K562 (cell line): ENCODE data around the gene PLEKHM3. TPM values are rescaled to one million over a fixed set of nuclear protein-coding genes. Genes with fewer than 3 reads are reported as not detected.

Experiments
- ATAC-seq: fragments of 200-7000 bp; cut with Tn5 transposase; 3 replicates; pipeline ENCODE4 v1.9.1; 2020; ENCODE audit warnings: moderate library complexity
- BruUV-seq: library from RNA; stranded (reverse); fragments of 400-500 nt; replicated peaks from 2 replicates; lab custom pipeline; 2021; lab: Mats Ljungman, UMichigan
- CTCF ChIA-PET: fragments of 300-600 bp; formaldehyde crosslinking; extraction: SDS; loops from one replicate; lab custom pipeline; 2021; ENCODE audit warnings: low intra/inter-chr PET ratio; lab: Yijun Ruan, JAX
- POLR2A ChIA-PET: fragments of 300-600, 350-650 bp; sonication (Branson Sonifier 250); formaldehyde crosslinking; extraction: SDS; loops from one replicate; lab custom pipeline; 2021; ENCODE audit warnings: antibody characterized with exemption, inconsistent platforms; lab: Yijun Ruan, JAX
- DNase-seq, 4 experiments: peaks; one replicate each; pipeline versions ENCODE4 v3.0.0 to v3.0.0-alpha.2; 2011 to 2018; ENCODE audit warnings: low spot score in 3 of 4, mixed read lengths in 3 of 4; ENCODE audit errors: extremely low read depth in 1 of 4
- FAIRE-seq: peaks from 2 replicates; lab custom pipeline; 2011; peaks lifted over from hg19 to GRCh38; lab: Jason Lieb, UNC
- H2AFZ ChIP-seq: 2 replicates; pipeline ENCODE4 v1.6.0; 2011; ENCODE audit warnings: low read depth, low read length, control low read depth, inconsistent platforms
- H3K27ac ChIP-seq: fragments of 200-600 bp; 3 replicates; pipeline ENCODE4 v1.8.0; 2011; ENCODE audit warnings: low read depth, mild to moderate bottlenecking, control low read depth, inconsistent platforms, low read length, moderate library complexity, mixed read lengths; ENCODE audit errors: extremely low read depth
- H3K27me3 ChIP-seq, 2 experiments: fragments of 300-600 bp in 1 of 2; 2 replicates in 1 of 2; 3 replicates in 1 of 2; pipeline versions ENCODE4 v1.6.0 to v1.8.0; 2011; ENCODE audit warnings: inconsistent platforms in 2 of 2, low read length in 2 of 2, mild to moderate bottlenecking in 1 of 2, mixed read lengths in 1 of 2, moderate library complexity in 1 of 2; ENCODE audit not compliant: control insufficient read depth in 2 of 2, insufficient read depth in 2 of 2
- H3K36me3 ChIP-seq: fragments of 300-600 bp; 3 replicates; pipeline ENCODE4 v1.8.0; 2011; ENCODE audit warnings: mild to moderate bottlenecking, low read length, inconsistent platforms; ENCODE audit not compliant: control insufficient read depth, insufficient read depth
- H3K4me1 ChIP-seq, 2 experiments: fragments of 200-600 bp in 1 of 2; replicated peaks in 1 of 2; 2 replicates in 1 of 2; 3 replicates in 1 of 2; pipeline versions ENCODE4 v1.5.1 to v1.8.0; 2011; ENCODE audit warnings: inconsistent platforms in 2 of 2, low read length in 2 of 2, mild to moderate bottlenecking in 1 of 2, mixed read lengths in 1 of 2, moderate library complexity in 1 of 2; ENCODE audit not compliant: control insufficient read depth in 2 of 2, insufficient read depth in 2 of 2
- H3K4me2 ChIP-seq: 2 replicates; pipeline ENCODE4 v1.6.1; 2011; ENCODE audit warnings: low read length, control low read depth, inconsistent platforms, mixed read lengths; ENCODE audit not compliant: insufficient read depth
- H3K4me3 ChIP-seq: fragments of 200-600 bp; sonication (generic), shearing (Covaris generic); 2 replicates; pipeline ENCODE4 v1.5.1; 2016; ENCODE audit warnings: control low read depth, inconsistent platforms
- H3K79me2 ChIP-seq: fragments of 200-600 bp; 3 replicates; pipeline ENCODE4 v1.8.0; 2011; ENCODE audit warnings: low read length, inconsistent platforms; ENCODE audit not compliant: control insufficient read depth, insufficient read depth
- H3K9ac ChIP-seq, 2 experiments: 2 replicates each; pipeline versions ENCODE4 v1.6.0 to v1.6.1; 2011; ENCODE audit warnings: low read depth in 2 of 2, low read length in 2 of 2, control low read depth in 1 of 2, inconsistent platforms in 1 of 2, mild to moderate bottlenecking in 1 of 2, mixed read lengths in 1 of 2; ENCODE audit not compliant: insufficient read depth in 1 of 2
- H3K9me1 ChIP-seq: one replicate; pipeline ENCODE4 v1.6.0; 2011; ENCODE audit warnings: inconsistent platforms, mild to moderate bottlenecking, low read length, moderate library complexity; ENCODE audit not compliant: control insufficient read depth, insufficient read depth
- H3K9me3 ChIP-seq: replicated peaks from 2 replicates; pipeline ENCODE4 v1.5.1; 2011; ENCODE audit warnings: low read depth, low read length, inconsistent platforms; ENCODE audit not compliant: control insufficient read depth, insufficient read depth
- H4K20me1 ChIP-seq: replicated peaks from 2 replicates; pipeline ENCODE4 v1.6.1; 2011; ENCODE audit warnings: low read length, inconsistent platforms, mixed read lengths; ENCODE audit not compliant: control insufficient read depth, insufficient read depth
- GABPA ChIP-seq: fragments of 200-800 bp; sonication (Bioruptor generic); conservative IDR thresholded peaks from 2 replicates; pipeline ENCODE4 v1.6.1; 2016; ENCODE audit warnings: low read depth, missing genetic modification characterization, missing compliant biosample characterization
- KLF10 ChIP-seq: fragments of 250-450 bp; sonication (Bioruptor Pico); IDR thresholded peaks from 2 replicates; pipeline ENCODE4 v1.6.1; 2021; ENCODE audit warnings: matching md5 sums
- THRAP3 ChIP-seq: fragments of 450-650 bp; IDR thresholded peaks from 2 replicates; pipeline ENCODE4 v1.6.1; 2016; ENCODE audit warnings: mild to moderate bottlenecking, inconsistent platforms, borderline replicate concordance
- ZNF561 ChIP-seq: fragments of 450-650 bp; formaldehyde crosslinking; conservative IDR thresholded peaks from 2 replicates; pipeline ENCODE4 v1.4.0; 2020; ENCODE audit warnings: mild to moderate bottlenecking, moderate library complexity
- ZNF79 ChIP-seq: fragments of 250-450 bp; sonication (Bioruptor Pico); IDR thresholded peaks from 2 replicates; pipeline ENCODE4 v1.4.0; 2020; ENCODE audit warnings: low read depth, mild to moderate bottlenecking, moderate library complexity
- ZNF830 ChIP-seq: fragments of 250-450 bp; sonication (Bioruptor Pico); IDR thresholded peaks from 2 replicates; pipeline ENCODE4 v1.5.0; 2021; ENCODE audit warnings: mild to moderate bottlenecking
- WGBS: fragments of 100-300 bp; shearing (Covaris generic); methylation state at CpG from one replicate; pipeline ENCODE4 v1.1.6; 2016; ENCODE audit warnings: low coverage, mixed read lengths; ENCODE audit not compliant: insufficient coverage; ENCODE audit errors: missing lambda C conversion rate; 5-methylcytosine and 5-hydroxymethylcytosine counted together
- in situ Hi-C: fragments of 300-500 bp; cut with MboI; formaldehyde crosslinking; loops from 4 replicates; pipeline ENCODE4 v1.15.0; 2018; ENCODE audit warnings: inconsistent platforms, mixed read lengths
- intact Hi-C: fragments of 100-400 bp; cut with micrococcal nuclease; formaldehyde crosslinking; loops from 2 replicates; pipeline ENCODE4 v1.14.2; 2022
- polyA plus RNA-seq, 8 experiments: library from polyadenylated mRNA; depleted of rRNA in 4 of 8; stranded (reverse) in 5 of 8; unstranded in 3 of 8; fragments of >200 nt; fragmentation: Nextera tagmentation in 2 of 8; fragmentation: Illumina TruSeq in 1 of 8; extraction: Ambion mirVana in 2 of 8; extraction: Trizol in 1 of 8; gene quantifications; 2 replicates each; pipeline versions ENCODE4 v1.2.1 to v1.2.3, GENCODE V29; 2011 to 2014; ENCODE audit warnings: inconsistent platforms in 1 of 8, missing spikeins in 1 of 8
- total RNA-seq, 7 experiments: library from RNA; depleted of rRNA in 6 of 7; stranded (reverse); fragments of >200 nt in 6 of 7; fragmentation: Illumina TruSeq in 2 of 7; extraction: Trizol in 2 of 7; gene quantifications; 2 replicates each; pipeline versions ENCODE4 v1.2.1 to v1.2.3, GENCODE V29; 2011 to 2021; ENCODE audit warnings: low replicate concordance in 1 of 7
- TF ChIP-seq, protein P1 (sequence below), 2 experiments: IDR thresholded peaks; 2 replicates each; pipeline ENCODE4 v1.6.1; 2012; ENCODE audit warnings: improper control_type of control experiment in 2 of 2, low read depth in 2 of 2, low read length in 2 of 2, borderline replicate concordance in 1 of 2
- TF ChIP-seq, protein P2 (sequence below): fragments of 250-450 bp; sonication (Bioruptor Pico); IDR thresholded peaks from 2 replicates; pipeline ENCODE4 v1.4.0; 2020; ENCODE audit warnings: mild to moderate bottlenecking, moderate library complexity, borderline replicate concordance
- TF ChIP-seq, protein P3 (sequence below): fragments of 250-450 bp; sonication (Bioruptor Pico); IDR thresholded peaks from 2 replicates; pipeline ENCODE4 v1.8.0; 2022; ENCODE audit warnings: moderate library complexity, mild to moderate bottlenecking, inconsistent platforms

The PLEKHM3 gene
- total and polyA plus RNA-seq, 9 of the 15 experiments (the other 6 are each of a cell fraction or from before 2014, with no cell fraction given): 0.24 to 1.6 (median 1.0) TPM

DNA sequence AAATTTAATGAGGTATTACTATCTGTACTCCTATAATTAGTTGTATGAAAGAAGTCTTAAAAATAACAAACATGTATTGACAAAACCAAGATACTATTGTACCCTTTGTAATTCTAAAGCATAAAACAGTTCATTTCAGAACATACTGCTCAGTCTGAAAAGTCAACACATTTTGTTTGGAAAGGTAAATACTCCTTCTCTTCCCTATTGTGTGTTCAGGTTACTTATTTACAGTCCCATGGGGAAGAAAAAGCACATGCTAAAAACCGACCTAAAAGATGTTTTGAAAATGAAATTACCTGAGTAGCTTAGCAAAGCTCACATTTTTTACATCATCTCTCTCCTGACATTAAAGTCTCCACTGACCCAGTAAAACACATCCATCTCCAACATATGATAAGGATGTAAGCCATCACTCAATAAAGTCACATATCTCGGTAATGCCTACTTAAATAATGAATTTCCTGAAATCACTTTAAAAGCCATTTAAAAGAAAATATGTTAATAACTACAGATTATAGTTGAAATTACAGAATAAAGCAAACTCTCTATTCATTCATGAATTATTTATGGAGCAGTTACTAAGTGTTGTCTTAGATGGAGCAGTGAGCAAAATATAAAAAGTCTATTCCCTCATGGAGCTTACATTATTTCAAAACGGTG, 180.0 kb downstream of the PLEKHM3 start:
- H3K4me2 ChIP-seq: no peak overlapping the region

More for the DNA sequence above, 180.0 kb downstream of the PLEKHM3 start:
- in situ Hi-C loops: no loop called here
- Histone ChIP-seq H4K20me1 (no peaks in the 10 kb centered on the region), H3K27ac (no peak overlapping the region), H3K79me2 (no peaks in the 10 kb centered on the region), H3K4me1 (no peaks in the 10 kb centered on the region; a peak in 1 of 5 replicates), H3K36me3 (no peaks in the 10 kb centered on the region), H2AFZ (no peak overlapping the region), H3K9me3 (no peaks in the 10 kb centered on the region), H3K9me1 (no peaks in the 10 kb centered on the region), H3K27me3 (no peaks in the 10 kb centered on the region), H3K9ac (no peak overlapping the region), H3K4me3 (no peak overlapping the region)
- CTCF ChIA-PET: no interaction called here
- ATAC-seq (no peak), DNase-seq (no peak), FAIRE-seq (no peak)
- intact Hi-C loops: no loop called here
- TF ChIP-seq, protein P1, sequence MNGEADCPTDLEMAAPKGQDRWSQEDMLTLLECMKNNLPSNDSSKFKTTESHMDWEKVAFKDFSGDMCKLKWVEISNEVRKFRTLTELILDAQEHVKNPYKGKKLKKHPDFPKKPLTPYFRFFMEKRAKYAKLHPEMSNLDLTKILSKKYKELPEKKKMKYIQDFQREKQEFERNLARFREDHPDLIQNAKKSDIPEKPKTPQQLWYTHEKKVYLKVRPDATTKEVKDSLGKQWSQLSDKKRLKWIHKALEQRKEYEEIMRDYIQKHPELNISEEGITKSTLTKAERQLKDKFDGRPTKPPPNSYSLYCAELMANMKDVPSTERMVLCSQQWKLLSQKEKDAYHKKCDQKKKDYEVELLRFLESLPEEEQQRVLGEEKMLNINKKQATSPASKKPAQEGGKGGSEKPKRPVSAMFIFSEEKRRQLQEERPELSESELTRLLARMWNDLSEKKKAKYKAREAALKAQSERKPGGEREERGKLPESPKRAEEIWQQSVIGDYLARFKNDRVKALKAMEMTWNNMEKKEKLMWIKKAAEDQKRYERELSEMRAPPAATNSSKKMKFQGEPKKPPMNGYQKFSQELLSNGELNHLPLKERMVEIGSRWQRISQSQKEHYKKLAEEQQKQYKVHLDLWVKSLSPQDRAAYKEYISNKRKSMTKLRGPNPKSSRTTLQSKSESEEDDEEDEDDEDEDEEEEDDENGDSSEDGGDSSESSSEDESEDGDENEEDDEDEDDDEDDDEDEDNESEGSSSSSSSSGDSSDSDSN (IDR thresholded peaks at IDR 0.05; ENCODE audit: borderline replicate concordance in 1 of 2, low read depth in 2 of 2, low read length in 2 of 2): no peak
- TF ChIP-seq THRAP3 (no peak), ZNF79 (CRISPR knock-in tag) (no peak), ZNF561 (CRISPR knock-in tag) (no peak), ZNF830 (CRISPR knock-in tag) (no peak), KLF10 (CRISPR knock-in tag) (no peak), GABPA (tag) (no peak)
- TF ChIP-seq, protein P2, sequence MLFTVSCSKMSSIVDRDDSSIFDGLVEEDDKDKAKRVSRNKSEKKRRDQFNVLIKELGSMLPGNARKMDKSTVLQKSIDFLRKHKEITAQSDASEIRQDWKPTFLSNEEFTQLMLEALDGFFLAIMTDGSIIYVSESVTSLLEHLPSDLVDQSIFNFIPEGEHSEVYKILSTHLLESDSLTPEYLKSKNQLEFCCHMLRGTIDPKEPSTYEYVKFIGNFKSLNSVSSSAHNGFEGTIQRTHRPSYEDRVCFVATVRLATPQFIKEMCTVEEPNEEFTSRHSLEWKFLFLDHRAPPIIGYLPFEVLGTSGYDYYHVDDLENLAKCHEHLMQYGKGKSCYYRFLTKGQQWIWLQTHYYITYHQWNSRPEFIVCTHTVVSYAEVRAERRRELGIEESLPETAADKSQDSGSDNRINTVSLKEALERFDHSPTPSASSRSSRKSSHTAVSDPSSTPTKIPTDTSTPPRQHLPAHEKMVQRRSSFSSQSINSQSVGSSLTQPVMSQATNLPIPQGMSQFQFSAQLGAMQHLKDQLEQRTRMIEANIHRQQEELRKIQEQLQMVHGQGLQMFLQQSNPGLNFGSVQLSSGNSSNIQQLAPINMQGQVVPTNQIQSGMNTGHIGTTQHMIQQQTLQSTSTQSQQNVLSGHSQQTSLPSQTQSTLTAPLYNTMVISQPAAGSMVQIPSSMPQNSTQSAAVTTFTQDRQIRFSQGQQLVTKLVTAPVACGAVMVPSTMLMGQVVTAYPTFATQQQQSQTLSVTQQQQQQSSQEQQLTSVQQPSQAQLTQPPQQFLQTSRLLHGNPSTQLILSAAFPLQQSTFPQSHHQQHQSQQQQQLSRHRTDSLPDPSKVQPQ (CRISPR knock-in tag): no peak
- TF ChIP-seq, protein P3, sequence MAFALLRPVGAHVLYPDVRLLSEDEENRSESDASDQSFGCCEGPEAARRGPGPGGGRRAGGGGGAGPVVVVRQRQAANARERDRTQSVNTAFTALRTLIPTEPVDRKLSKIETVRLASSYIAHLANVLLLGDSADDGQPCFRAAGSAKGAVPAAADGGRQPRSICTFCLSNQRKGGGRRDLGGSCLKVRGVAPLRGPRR (CRISPR knock-in tag): no peak
- POLR2A ChIA-PET: no interaction called here
- BruUV-seq: no TSS peak
- WGBS: 26% methylated on average over 3 of the region's 3 CpGs
